ENCODE results near the gene CCDC60.

CCDC60 gene

DNA sequence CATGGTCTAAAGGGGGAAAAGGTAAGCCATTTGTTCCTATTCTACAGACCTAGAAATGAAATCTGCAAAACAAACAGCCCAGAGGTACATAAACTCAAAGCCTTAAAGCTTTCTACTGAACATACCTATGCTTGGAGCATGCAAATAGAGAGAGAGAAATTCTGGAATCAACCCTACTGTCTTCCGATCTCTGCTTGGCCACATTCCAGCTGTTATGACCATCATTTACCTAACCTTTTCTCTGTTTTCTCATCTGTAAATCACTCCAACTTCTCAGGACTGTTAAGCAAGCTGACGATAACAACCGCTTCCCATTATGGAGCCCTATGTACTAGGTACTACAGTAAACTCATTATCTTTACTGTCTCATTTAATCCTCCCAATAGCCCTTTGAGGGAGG, 126.3 kb downstream of the CCDC60 start:
- Histone ChIP-seq H3K36me3 (ENCODE audit: control insufficient read depth, low read length) (no peaks in the 10 kb centered on the region), H3K27ac (ENCODE audit: low read depth, low read length) (no peak overlapping the region), H3K27me3 (ENCODE audit: control insufficient read depth, low read length) (peaks cover 5% of the 10 kb centered on the region), H3F3A (ENCODE audit: control insufficient read depth, insufficient read depth) (no peaks in the 10 kb centered on the region), H3K9me3 (ENCODE audit: control insufficient read depth, insufficient read depth, low read length) (no peaks in the 10 kb centered on the region), H4K20me1 (ENCODE audit: control insufficient read depth, insufficient read depth, low read depth, low read length) (no peaks in the 10 kb centered on the region), H3K4me3 (ENCODE audit: low read length) (no peak overlapping the region), H3K4me1 (ENCODE audit: control insufficient read depth, low read length) (no peaks in the 10 kb centered on the region), H3K79me2 (ENCODE audit: control insufficient read depth, low read length) (no peaks in the 10 kb centered on the region), H3K4me2 (ENCODE audit: low read length) (no peak overlapping the region), H3K9me2 (replicated peaks; ENCODE audit: control insufficient read depth, low read length) (no peaks in the 10 kb centered on the region)
- TF ChIP-seq CTCF (IDR thresholded peaks at IDR 0.05; ENCODE audit: low read depth, low read length, poor library complexity, severe bottlenecking) (no peak), EZH2phosphoT487 (IDR thresholded peaks at IDR 0.05; ENCODE audit: borderline replicate concordance, low read length) (no peak)

GRCh38 chr12:119461636-119462214, 127.2 kb downstream of the CCDC60 start:
- no peaks in the 10 kb centered on the region for H3K79me2 ChIP-seq (ENCODE audit: control insufficient read depth, low read length)
- H3K27me3 ChIP-seq (ENCODE audit: control insufficient read depth, low read length), result peaks cover 5% of the 10 kb centered on the region
- H3K9me2 ChIP-seq (replicated peaks; ENCODE audit: control insufficient read depth, low read length), result no peaks in the 10 kb centered on the region
- no peaks in the 10 kb centered on the region for H3K9me3 ChIP-seq (ENCODE audit: control insufficient read depth, insufficient read depth, low read length)
- H3K4me3 ChIP-seq (ENCODE audit: low read length), result no peak overlapping the region
- H3K27ac ChIP-seq (ENCODE audit: low read depth, low read length), result no peak overlapping the region
- H3K4me2 ChIP-seq (ENCODE audit: low read length), result no peak overlapping the region
- H4K20me1 ChIP-seq (ENCODE audit: control insufficient read depth, insufficient read depth, low read depth, low read length), result no peaks in the 10 kb centered on the region
- H3K4me1 ChIP-seq (ENCODE audit: control insufficient read depth, low read length), result no peaks in the 10 kb centered on the region
- TF ChIP-seq CTCF (IDR thresholded peaks at IDR 0.05; ENCODE audit: low read depth, low read length, poor library complexity, severe bottlenecking) (no peak), EZH2phosphoT487 (IDR thresholded peaks at IDR 0.05; ENCODE audit: borderline replicate concordance, low read length) (no peak)
- no peaks in the 10 kb centered on the region for H3K36me3 ChIP-seq (ENCODE audit: control insufficient read depth, low read length)
- no peaks in the 10 kb centered on the region for H3F3A ChIP-seq (ENCODE audit: control insufficient read depth, insufficient read depth)

DNA sequence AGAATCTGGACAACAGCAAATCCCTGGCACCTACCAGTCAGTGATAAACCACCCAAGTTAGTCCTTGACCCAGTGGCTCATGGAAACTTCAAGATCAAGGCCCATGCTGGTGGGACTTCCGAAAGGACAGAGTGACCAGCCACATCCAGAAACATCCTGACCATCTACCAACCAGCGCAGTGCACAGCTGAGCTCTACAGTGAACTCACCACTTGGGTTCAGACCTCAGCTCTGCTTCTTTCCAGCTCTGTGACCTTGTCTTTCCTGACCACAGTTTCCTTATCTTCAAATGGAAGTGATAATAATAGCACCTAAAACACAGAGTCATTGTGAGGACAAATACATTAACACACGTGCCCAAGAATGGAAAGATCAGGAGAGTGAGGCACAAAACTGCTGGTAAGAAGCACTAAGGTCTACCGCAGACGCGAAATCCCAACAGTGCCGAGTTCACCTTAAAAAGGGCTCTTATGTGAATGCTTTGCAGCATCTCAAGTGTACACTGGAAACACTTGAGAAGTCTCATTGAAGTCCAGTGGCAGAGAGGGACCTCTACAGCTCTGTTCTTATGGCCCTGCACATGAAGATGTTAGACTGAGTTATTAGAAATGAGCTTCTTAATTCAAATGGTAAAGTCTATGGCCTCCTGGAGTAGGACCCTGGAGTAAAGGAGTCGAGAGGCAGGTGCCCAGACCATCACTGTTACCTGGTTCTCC, 128.8 kb downstream of the CCDC60 start:
- Histone ChIP-seq H3K36me3 (ENCODE audit: control insufficient read depth, low read length) (no peaks in the 10 kb centered on the region), H3K4me3 (ENCODE audit: low read length) (no peak overlapping the region), H3K9me3 (ENCODE audit: control insufficient read depth, insufficient read depth, low read length) (no peaks in the 10 kb centered on the region), H3K27me3 (ENCODE audit: control insufficient read depth, low read length) (no peaks in the 10 kb centered on the region; the same call in 1 of the 2 replicates), H3K27ac (ENCODE audit: low read depth, low read length) (no peak overlapping the region), H3K4me2 (ENCODE audit: low read length) (no peak overlapping the region), H4K20me1 (ENCODE audit: control insufficient read depth, insufficient read depth, low read depth, low read length) (no peaks in the 10 kb centered on the region), H3K9me2 (replicated peaks; ENCODE audit: control insufficient read depth, low read length) (no peaks in the 10 kb centered on the region), H3K4me1 (ENCODE audit: control insufficient read depth, low read length) (no peaks in the 10 kb centered on the region), H3F3A (ENCODE audit: control insufficient read depth, insufficient read depth) (no peaks in the 10 kb centered on the region), H3K79me2 (ENCODE audit: control insufficient read depth, low read length) (no peaks in the 10 kb centered on the region)
- no peak for TF ChIP-seq EZH2phosphoT487 (IDR thresholded peaks at IDR 0.05; ENCODE audit: borderline replicate concordance, low read length)
- TF ChIP-seq CTCF (IDR thresholded peaks at IDR 0.05; ENCODE audit: low read depth, low read length, poor library complexity, severe bottlenecking), result no peak

All from DOHH2 (cell line).